Testis (tissue), 3 donors: ENCODE data around the gene TASP1. TPM values are rescaled to one million over a fixed set of nuclear protein-coding genes. Genes with fewer than 3 reads are reported as not detected.

Experiments
- DNase-seq: peaks from one replicate; pipeline ENCODE4 v3.0.0-alpha.2; 2019
- H3K27ac ChIP-seq, 2 donors: fragments of 200-600 bp; sonication (generic); one replicate each; pipeline ENCODE4 v1.5.1; 2019
- H3K27me3 ChIP-seq: fragments of 200-600 bp; sonication (generic); one replicate; pipeline ENCODE4 v1.5.1; 2019
- H3K36me3 ChIP-seq: fragments of 200-600 bp; sonication (generic); one replicate; pipeline ENCODE4 v1.5.1; 2017; ENCODE audit warnings: low read depth; ENCODE audit errors: missing control alignments
- H3K4me1 ChIP-seq: fragments of 200-600 bp; sonication (generic); one replicate; pipeline ENCODE4 v1.5.1; 2019
- H3K4me3 ChIP-seq, 2 donors: fragments of 200-600 bp; sonication (generic); one replicate each; pipeline ENCODE4 v1.5.1; 2017 to 2019
- H3K9me3 ChIP-seq: fragments of 200-600 bp; sonication (generic); one replicate; pipeline ENCODE4 v1.5.1; 2017
- CTCF ChIP-seq, 3 experiments: fragments of 450-650 bp in 2 of 3; fragments of 200-600 bp in 1 of 3; sonication (generic) in 1 of 3; IDR thresholded peaks; one replicate each; pipeline ENCODE4 v1.5.1; 2016 to 2019; ENCODE audit warnings: antibody characterized with exemption in 3 of 3, mild to moderate bottlenecking in 2 of 3, moderate library complexity in 1 of 3
- POLR2A ChIP-seq: fragments of 450-650 bp; IDR thresholded peaks from one replicate; pipeline ENCODE4 v1.6.1; 2017; ENCODE audit warnings: antibody characterized with exemption, mild to moderate bottlenecking, moderate library complexity
- WGBS, 2 donors: methylation state at CpG; one replicate each; pipeline ENCODE4 v1.1.5; 2018; 5-methylcytosine and 5-hydroxymethylcytosine counted together
- intact Hi-C: fragments of 100-400 bp; cut with DNase I; formaldehyde crosslinking; loops from one replicate; pipeline ENCODE4 v1.15.1; 2023; ENCODE audit warnings: low total_unique reads
- polyA plus RNA-seq: library from polyadenylated mRNA; stranded (reverse); fragments of 350-450 nt; fragmentation: Illumina TruSeq; extraction: RNeasy Lipid Tissue Mini Kit (QIAGEN cat#74804); gene quantifications from one replicate; pipeline ENCODE4 v1.2.3, GENCODE V29; 2014; ENCODE audit warnings: low read depth, low replicate concordance; ENCODE audit not compliant: insufficient read depth
- total RNA-seq, 2 donors: library from RNA; depleted of rRNA; stranded (reverse); fragments of >200 nt; gene quantifications; one replicate each; pipeline ENCODE4 v1.2.3, GENCODE V29; 2016

The TASP1 gene
- total and polyA plus RNA-seq, 3 donors from 2014 or later, result 10.5 to 14.4 (median 13.1) TPM

GRCh38 chr20:13526551-13526950 lies 112.2 kb downstream of the TASP1 start:
- TF ChIP-seq CTCF (IDR thresholded peaks at IDR 0.05) (no peak), POLR2A (no peak)
- Histone ChIP-seq H3K27me3 (no peaks in the 10 kb centered on the region), H3K4me1 (no peaks in the 10 kb centered on the region), H3K4me3 (no peak overlapping the region), H3K36me3 (no peaks in the 10 kb centered on the region), H3K9me3 (no peaks in the 10 kb centered on the region), H3K27ac (no peak overlapping the region)
- 94 to 98% methylated on average over 1 of the region's 1 CpG for WGBS, 2 donors
- intact Hi-C loops, result no loop called here
- DNase-seq, result no peak

- WGBS, 2 donors, result 87 to 89% methylated on average over 4 of the region's 4 CpGs
- no peaks in the 10 kb centered on the region for H3K9me3 ChIP-seq
- intact Hi-C loops, result no loop called here
- no peaks in the 10 kb centered on the region for H3K4me1 ChIP-seq
- no peaks in the 10 kb centered on the region for H3K36me3 ChIP-seq
- no peak overlapping the region for H3K4me3 ChIP-seq
- no peaks in the 10 kb centered on the region for H3K27me3 ChIP-seq
- H3K27ac ChIP-seq, result no peak overlapping the region
- TF ChIP-seq CTCF (IDR thresholded peaks at IDR 0.05) (no peak), POLR2A (no peak)
- no peak for DNase-seq
These were observed 113.3 kb downstream of the TASP1 start for GRCh38 chr20:13525225-13525940.

GRCh38 chr20:13524339-13524738 lies 114.4 kb downstream of the TASP1 start:
- intact Hi-C loops, result no loop called here
- Histone ChIP-seq H3K27ac (no peak overlapping the region), H3K27me3 (no peaks in the 10 kb centered on the region), H3K4me3 (no peak overlapping the region), H3K4me1 (no peaks in the 10 kb centered on the region), H3K9me3 (no peaks in the 10 kb centered on the region), H3K36me3 (no peaks in the 10 kb centered on the region)
- no peak for TF ChIP-seq POLR2A
- TF ChIP-seq CTCF (IDR thresholded peaks at IDR 0.05), result no peak
- WGBS, 2 donors, result 100% methylated on average over 1 of the region's 1 CpG
- no peak for DNase-seq

- no peak overlapping the region for H3K4me3 ChIP-seq
- no peak overlapping the region for H3K27ac ChIP-seq
- no peaks in the 10 kb centered on the region for H3K36me3 ChIP-seq
- H3K4me1 ChIP-seq, result no peaks in the 10 kb centered on the region
- no peak for DNase-seq
- TF ChIP-seq CTCF (IDR thresholded peaks at IDR 0.05) (no peak), POLR2A (no peak)
- intact Hi-C loops, result no loop called here
- no peaks in the 10 kb centered on the region for H3K27me3 ChIP-seq
- no peaks in the 10 kb centered on the region for H3K9me3 ChIP-seq
These were observed 120.9 kb downstream of the TASP1 start for GRCh38 chr20:13517831-13518230.
